GM12878 (cell line): ENCODE data around the gene COASY. TPM values are rescaled to one million over a fixed set of nuclear protein-coding genes. Genes with fewer than 3 reads are reported as not detected.

Source experiments
- CBX3 ChIP-seq: fragments of 200-600 bp; sonication (generic); IDR thresholded peaks from 2 replicates; pipeline ENCODE4 v1.6.1; 2016; ENCODE audit warnings: low read depth, borderline replicate concordance
- CHD2 ChIP-seq: IDR thresholded peaks from 2 replicates; pipeline ENCODE4 v1.6.1; 2011; ENCODE audit warnings: low read depth, low read length, improper control_type of control experiment, borderline replicate concordance
- MYC ChIP-seq: IDR thresholded peaks from 2 replicates; pipeline ENCODE4 v1.6.1; 2011; ENCODE audit warnings: mild to moderate bottlenecking, low read length, moderate library complexity, inconsistent platforms; ENCODE audit not compliant: insufficient read depth, insufficient replicate concordance, insufficient read length, severe bottlenecking
- NFYB ChIP-seq: IDR thresholded peaks from 2 replicates; pipeline ENCODE4 v1.6.1; 2011; ENCODE audit warnings: low read depth, mild to moderate bottlenecking, low read length, improper control_type of control experiment, moderate library complexity; ENCODE audit not compliant: insufficient read depth
- RAD21 ChIP-seq: IDR thresholded peaks from 2 replicates; pipeline ENCODE4 v1.6.1; 2011; ENCODE audit warnings: mild to moderate bottlenecking, low read depth, low read length, moderate library complexity; ENCODE audit not compliant: insufficient read depth
- TARDBP ChIP-seq: IDR thresholded peaks from 2 replicates; pipeline ENCODE4 v1.6.1; 2016; ENCODE audit warnings: borderline replicate concordance
- TCF3 ChIP-seq: IDR thresholded peaks from 2 replicates; pipeline ENCODE4 v1.6.1; 2012; ENCODE audit warnings: low read depth, mild to moderate bottlenecking, low read length, borderline replicate concordance; ENCODE audit not compliant: insufficient read depth
- polyA plus RNA-seq, 11 experiments: library from polyadenylated mRNA; depleted of rRNA in 4 of 11; unstranded in 6 of 11; stranded (reverse) in 5 of 11; fragments of >200 nt; fragmentation: Nextera tagmentation in 4 of 11; fragmentation: Illumina TruSeq in 1 of 11; extraction: Ambion mirVana in 4 of 11; extraction: Trizol in 1 of 11; gene quantifications; 1 replicate in 1 of 11; 2 replicates in 10 of 11; pipeline versions ENCODE4 v1.2.1 to v1.2.3, GENCODE V29; 2011 to 2016; ENCODE audit warnings: inconsistent platforms in 2 of 11, missing spikeins in 2 of 11, low read depth in 1 of 11
- total RNA-seq, 4 experiments: library from RNA; depleted of rRNA in 3 of 4; stranded (reverse); fragments of >200 nt in 3 of 4; fragmentation: Illumina TruSeq in 1 of 4; extraction: Trizol in 1 of 4; gene quantifications; 2 replicates each; pipeline versions ENCODE4 v1.2.1 to v1.2.3, GENCODE V29; 2013 to 2021
- TF ChIP-seq, protein P1 (sequence below): fragments of 450-650 bp; formaldehyde crosslinking; IDR thresholded peaks from 2 replicates; pipeline ENCODE4 v1.4.0; 2022; ENCODE audit warnings: mild to moderate bottlenecking, moderate library complexity
- TF ChIP-seq, protein P2 (sequence below): fragments of 450-650 bp; IDR thresholded peaks from 2 replicates; pipeline ENCODE4 v1.6.1; 2017; ENCODE audit warnings: mild to moderate bottlenecking, moderate library complexity
- TF ChIP-seq, protein P3 (sequence below): fragments of 450-650 bp; IDR thresholded peaks from 2 replicates; pipeline ENCODE4 v1.6.1; 2014; ENCODE audit warnings: mild to moderate bottlenecking
- TF ChIP-seq, protein P4 (sequence below): fragments of 450-650 bp; conservative IDR thresholded peaks from 2 replicates; pipeline ENCODE4 v1.6.1; 2017; ENCODE audit warnings: mild to moderate bottlenecking, moderate library complexity
- TF ChIP-seq, protein P5 (sequence below): IDR thresholded peaks from 2 replicates; pipeline ENCODE4 v1.6.1; 2012; ENCODE audit warnings: low read depth, low read length, improper control_type of control experiment
- TF ChIP-seq, protein P6 (sequence below): fragments of 450-650 bp; formaldehyde crosslinking; IDR thresholded peaks from 2 replicates; pipeline ENCODE4 v1.4.0; 2020; ENCODE audit warnings: mild to moderate bottlenecking, moderate library complexity

The COASY gene
- total and polyA plus RNA-seq, 10 of the 15 experiments (the other 5 are each of a cell fraction or from before 2014, with no cell fraction given) = 18.6 to 93.9 (median 43.2) TPM

DNA sequence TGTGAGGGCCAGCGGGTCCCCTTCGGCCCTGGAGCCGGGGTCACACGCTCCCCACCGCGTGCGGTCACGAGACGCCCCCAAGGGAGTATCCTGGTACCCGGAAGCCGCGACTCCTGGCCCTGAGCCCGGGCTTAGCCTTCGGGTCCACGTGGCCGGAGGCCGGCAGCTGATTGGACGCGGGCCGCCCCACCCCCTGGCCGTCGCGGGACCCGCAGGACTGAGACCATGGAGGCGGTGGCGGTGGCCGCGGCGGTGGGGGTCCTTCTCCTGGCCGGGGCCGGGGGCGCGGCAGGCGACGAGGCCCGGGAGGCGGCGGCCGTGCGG, 25.9 kb upstream of the COASY start, which contains the start of gene NAGLU (continued):
- TF ChIP-seq, protein P1, sequence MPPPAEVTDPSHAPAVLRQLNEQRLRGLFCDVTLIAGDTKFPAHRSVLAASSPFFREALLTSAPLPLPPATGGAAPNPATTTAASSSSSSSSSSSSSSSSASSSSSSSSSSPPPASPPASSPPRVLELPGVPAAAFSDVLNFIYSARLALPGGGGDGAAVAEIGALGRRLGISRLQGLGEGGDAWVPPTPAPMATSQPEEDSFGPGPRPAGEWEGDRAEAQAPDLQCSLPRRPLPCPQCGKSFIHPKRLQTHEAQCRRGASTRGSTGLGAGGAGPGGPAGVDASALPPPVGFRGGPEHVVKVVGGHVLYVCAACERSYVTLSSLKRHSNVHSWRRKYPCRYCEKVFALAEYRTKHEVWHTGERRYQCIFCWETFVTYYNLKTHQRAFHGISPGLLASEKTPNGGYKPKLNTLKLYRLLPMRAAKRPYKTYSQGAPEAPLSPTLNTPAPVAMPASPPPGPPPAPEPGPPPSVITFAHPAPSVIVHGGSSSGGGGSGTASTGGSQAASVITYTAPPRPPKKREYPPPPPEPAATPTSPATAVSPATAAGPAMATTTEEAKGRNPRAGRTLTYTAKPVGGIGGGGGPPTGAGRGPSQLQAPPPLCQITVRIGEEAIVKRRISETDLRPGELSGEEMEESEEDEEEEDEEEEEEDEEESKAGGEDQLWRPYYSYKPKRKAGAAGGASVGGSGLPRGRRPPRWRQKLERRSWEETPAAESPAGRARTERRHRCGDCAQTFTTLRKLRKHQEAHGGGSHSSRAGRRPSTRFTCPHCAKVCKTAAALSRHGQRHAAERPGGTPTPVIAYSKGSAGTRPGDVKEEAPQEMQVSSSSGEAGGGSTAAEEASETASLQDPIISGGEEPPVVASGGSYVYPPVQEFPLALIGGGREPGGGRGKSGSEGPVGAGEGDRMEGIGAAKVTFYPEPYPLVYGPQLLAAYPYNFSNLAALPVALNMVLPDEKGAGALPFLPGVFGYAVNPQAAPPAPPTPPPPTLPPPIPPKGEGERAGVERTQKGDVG (CRISPR knock-in tag) = no peak
- TF ChIP-seq, protein P2, sequence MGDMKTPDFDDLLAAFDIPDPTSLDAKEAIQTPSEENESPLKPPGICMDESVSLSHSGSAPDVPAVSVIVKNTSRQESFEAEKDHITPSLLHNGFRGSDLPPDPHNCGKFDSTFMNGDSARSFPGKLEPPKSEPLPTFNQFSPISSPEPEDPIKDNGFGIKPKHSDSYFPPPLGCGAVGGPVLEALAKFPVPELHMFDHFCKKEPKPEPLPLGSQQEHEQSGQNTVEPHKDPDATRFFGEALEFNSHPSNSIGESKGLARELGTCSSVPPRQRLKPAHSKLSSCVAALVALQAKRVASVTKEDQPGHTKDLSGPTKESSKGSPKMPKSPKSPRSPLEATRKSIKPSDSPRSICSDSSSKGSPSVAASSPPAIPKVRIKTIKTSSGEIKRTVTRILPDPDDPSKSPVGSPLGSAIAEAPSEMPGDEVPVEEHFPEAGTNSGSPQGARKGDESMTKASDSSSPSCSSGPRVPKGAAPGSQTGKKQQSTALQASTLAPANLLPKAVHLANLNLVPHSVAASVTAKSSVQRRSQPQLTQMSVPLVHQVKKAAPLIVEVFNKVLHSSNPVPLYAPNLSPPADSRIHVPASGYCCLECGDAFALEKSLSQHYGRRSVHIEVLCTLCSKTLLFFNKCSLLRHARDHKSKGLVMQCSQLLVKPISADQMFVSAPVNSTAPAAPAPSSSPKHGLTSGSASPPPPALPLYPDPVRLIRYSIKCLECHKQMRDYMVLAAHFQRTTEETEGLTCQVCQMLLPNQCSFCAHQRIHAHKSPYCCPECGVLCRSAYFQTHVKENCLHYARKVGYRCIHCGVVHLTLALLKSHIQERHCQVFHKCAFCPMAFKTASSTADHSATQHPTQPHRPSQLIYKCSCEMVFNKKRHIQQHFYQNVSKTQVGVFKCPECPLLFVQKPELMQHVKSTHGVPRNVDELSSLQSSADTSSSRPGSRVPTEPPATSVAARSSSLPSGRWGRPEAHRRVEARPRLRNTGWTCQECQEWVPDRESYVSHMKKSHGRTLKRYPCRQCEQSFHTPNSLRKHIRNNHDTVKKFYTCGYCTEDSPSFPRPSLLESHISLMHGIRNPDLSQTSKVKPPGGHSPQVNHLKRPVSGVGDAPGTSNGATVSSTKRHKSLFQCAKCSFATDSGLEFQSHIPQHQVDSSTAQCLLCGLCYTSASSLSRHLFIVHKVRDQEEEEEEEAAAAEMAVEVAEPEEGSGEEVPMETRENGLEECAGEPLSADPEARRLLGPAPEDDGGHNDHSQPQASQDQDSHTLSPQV = no peak
- TF ChIP-seq, protein P3, sequence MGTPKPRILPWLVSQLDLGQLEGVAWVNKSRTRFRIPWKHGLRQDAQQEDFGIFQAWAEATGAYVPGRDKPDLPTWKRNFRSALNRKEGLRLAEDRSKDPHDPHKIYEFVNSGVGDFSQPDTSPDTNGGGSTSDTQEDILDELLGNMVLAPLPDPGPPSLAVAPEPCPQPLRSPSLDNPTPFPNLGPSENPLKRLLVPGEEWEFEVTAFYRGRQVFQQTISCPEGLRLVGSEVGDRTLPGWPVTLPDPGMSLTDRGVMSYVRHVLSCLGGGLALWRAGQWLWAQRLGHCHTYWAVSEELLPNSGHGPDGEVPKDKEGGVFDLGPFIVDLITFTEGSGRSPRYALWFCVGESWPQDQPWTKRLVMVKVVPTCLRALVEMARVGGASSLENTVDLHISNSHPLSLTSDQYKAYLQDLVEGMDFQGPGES = peak; percentile 45; the same call in 1 of the 2 replicates
- no peak for TF ChIP-seq RAD21
- TF ChIP-seq, protein P4, sequence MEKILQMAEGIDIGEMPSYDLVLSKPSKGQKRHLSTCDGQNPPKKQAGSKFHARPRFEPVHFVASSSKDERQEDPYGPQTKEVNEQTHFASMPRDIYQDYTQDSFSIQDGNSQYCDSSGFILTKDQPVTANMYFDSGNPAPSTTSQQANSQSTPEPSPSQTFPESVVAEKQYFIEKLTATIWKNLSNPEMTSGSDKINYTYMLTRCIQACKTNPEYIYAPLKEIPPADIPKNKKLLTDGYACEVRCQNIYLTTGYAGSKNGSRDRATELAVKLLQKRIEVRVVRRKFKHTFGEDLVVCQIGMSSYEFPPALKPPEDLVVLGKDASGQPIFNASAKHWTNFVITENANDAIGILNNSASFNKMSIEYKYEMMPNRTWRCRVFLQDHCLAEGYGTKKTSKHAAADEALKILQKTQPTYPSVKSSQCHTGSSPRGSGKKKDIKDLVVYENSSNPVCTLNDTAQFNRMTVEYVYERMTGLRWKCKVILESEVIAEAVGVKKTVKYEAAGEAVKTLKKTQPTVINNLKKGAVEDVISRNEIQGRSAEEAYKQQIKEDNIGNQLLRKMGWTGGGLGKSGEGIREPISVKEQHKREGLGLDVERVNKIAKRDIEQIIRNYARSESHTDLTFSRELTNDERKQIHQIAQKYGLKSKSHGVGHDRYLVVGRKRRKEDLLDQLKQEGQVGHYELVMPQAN = no peak
- TF ChIP-seq TARDBP = no peak
- no peak for TF ChIP-seq CBX3
- TF ChIP-seq, protein P5, sequence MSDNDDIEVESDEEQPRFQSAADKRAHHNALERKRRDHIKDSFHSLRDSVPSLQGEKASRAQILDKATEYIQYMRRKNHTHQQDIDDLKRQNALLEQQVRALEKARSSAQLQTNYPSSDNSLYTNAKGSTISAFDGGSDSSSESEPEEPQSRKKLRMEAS = no peak; the same call in none of the 2 replicates
- TF ChIP-seq, protein P6, sequence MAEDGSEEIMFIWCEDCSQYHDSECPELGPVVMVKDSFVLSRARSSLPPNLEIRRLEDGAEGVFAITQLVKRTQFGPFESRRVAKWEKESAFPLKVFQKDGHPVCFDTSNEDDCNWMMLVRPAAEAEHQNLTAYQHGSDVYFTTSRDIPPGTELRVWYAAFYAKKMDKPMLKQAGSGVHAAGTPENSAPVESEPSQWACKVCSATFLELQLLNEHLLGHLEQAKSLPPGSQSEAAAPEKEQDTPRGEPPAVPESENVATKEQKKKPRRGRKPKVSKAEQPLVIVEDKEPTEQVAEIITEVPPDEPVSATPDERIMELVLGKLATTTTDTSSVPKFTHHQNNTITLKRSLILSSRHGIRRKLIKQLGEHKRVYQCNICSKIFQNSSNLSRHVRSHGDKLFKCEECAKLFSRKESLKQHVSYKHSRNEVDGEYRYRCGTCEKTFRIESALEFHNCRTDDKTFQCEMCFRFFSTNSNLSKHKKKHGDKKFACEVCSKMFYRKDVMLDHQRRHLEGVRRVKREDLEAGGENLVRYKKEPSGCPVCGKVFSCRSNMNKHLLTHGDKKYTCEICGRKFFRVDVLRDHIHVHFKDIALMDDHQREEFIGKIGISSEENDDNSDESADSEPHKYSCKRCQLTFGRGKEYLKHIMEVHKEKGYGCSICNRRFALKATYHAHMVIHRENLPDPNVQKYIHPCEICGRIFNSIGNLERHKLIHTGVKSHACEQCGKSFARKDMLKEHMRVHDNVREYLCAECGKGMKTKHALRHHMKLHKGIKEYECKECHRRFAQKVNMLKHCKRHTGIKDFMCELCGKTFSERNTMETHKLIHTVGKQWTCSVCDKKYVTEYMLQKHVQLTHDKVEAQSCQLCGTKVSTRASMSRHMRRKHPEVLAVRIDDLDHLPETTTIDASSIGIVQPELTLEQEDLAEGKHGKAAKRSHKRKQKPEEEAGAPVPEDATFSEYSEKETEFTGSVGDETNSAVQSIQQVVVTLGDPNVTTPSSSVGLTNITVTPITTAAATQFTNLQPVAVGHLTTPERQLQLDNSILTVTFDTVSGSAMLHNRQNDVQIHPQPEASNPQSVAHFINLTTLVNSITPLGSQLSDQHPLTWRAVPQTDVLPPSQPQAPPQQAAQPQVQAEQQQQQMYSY = no peak
- TF ChIP-seq CHD2 = peak; percentile 62
- TF ChIP-seq TCF3 = 0 out of 2 replicates have a peak, but pooled peaks have one; percentile 51
- TF ChIP-seq MYC = no peak
- peak; percentile 82 for TF ChIP-seq NFYB
